ENCODE results near the gene SH2D4B. TPM values are rescaled to one million over a fixed set of nuclear protein-coding genes. Genes with fewer than 3 reads are reported as not detected.

SH2D4B gene
- total and polyA plus RNA-seq, 10 of the 15 experiments (the other 5 are each of a cell fraction or from before 2014, with no cell fraction given), result 0.04 to 0.21 (median 0.13) TPM; not detected in 5

DNA sequence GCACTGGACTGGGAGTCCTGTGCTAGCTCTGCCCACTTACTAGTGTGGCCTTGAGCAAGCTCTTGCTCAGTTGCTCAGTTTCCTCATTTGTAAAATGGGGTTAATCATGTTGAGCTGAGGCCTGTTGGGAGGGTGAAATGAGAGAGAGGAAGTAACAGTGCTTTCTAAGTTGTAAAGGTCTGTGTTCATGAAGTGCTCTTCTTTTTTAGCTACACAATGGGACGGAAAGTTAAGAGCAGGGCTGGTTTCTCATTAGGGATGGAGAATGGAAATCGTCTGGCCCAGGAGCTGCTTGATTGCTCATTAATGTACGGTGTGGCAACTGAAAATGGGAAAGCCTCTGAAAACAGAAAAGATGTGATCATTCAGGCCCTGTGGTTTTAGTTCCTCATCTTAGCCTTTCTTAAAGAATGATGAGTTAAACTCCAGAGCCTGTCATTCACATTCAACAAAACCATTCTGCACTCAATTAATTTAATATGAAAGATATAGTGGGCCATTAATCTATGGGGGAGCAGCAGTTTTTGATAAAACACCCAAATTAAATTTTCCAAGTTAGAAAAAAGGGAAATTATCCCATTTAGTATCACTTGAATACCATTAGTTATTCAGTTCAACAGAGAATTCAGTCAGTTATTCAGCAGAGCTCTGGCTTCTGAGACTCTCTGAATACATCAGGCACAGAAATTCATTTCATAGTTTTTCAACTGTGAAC, 60.5 kb downstream of the SH2D4B start (continued):
- TF ChIP-seq ZNF687 (IDR thresholded peaks at IDR 0.05) (peak; percentile 72), SPI1 (IDR thresholded peaks at IDR 0.05; ENCODE audit: borderline replicate concordance, insufficient read depth, low read depth, low read length) (peak; percentile 67; the same call in 1 of the 2 replicates), CBFB (IDR thresholded peaks at IDR 0.05; ENCODE audit: low read depth) (peak; percentile 51; the same call in 1 of the 2 replicates), IKZF1 (conservative IDR thresholded peaks at IDR 0.05) (peak; percentile 80), ZSCAN29 (IDR thresholded peaks at IDR 0.05) (no peak), CREM (IDR thresholded peaks at IDR 0.05; ENCODE audit: low read depth) (peak; percentile 18; the same call in 1 of the 2 replicates), ATF7 (IDR thresholded peaks at IDR 0.05; ENCODE audit: low read depth) (peak; percentile 87), NBN (IDR thresholded peaks at IDR 0.05) (peak; percentile 87), RUNX3 (IDR thresholded peaks at IDR 0.05; ENCODE audit: low read length) (peak; percentile 86), SUZ12 (IDR thresholded peaks at IDR 0.05; ENCODE audit: unreplicated experiment) (no peak), POU2F2 (IDR thresholded peaks at IDR 0.05; ENCODE audit: borderline replicate concordance, low read depth, low read length) (0 out of 3 replicates have a peak, but pooled peaks have one; percentile 9), MLLT1 (IDR thresholded peaks at IDR 0.05) (0 out of 2 replicates have a peak, but pooled peaks have one; percentile 18), MEF2B (IDR thresholded peaks at IDR 0.05; ENCODE audit: partially characterized antibody, poor library complexity, severe bottlenecking) (peak; percentile 19), SMARCA5 (IDR thresholded peaks at IDR 0.05) (peak; percentile 95), ETV6 (conservative IDR thresholded peaks at IDR 0.05 in 1 of 2, IDR thresholded peaks at IDR 0.05 in 1 of 2; ENCODE audit: borderline replicate concordance in 1 of 2, low read depth in 1 of 2) (0 out of 4 replicates have a peak, but pooled peaks of 1 of the 2 experiments have one; percentile 20)
- TF ChIP-seq, protein P1, sequence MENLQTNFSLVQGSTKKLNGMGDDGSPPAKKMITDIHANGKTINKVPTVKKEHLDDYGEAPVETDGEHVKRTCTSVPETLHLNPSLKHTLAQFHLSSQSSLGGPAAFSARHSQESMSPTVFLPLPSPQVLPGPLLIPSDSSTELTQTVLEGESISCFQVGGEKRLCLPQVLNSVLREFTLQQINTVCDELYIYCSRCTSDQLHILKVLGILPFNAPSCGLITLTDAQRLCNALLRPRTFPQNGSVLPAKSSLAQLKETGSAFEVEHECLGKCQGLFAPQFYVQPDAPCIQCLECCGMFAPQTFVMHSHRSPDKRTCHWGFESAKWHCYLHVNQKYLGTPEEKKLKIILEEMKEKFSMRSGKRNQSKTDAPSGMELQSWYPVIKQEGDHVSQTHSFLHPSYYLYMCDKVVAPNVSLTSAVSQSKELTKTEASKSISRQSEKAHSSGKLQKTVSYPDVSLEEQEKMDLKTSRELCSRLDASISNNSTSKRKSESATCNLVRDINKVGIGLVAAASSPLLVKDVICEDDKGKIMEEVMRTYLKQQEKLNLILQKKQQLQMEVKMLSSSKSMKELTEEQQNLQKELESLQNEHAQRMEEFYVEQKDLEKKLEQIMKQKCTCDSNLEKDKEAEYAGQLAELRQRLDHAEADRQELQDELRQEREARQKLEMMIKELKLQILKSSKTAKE (IDR thresholded peaks at IDR 0.05; ENCODE audit: low read depth, poor library complexity, severe bottlenecking), result peak; percentile 54
- TF ChIP-seq, protein P2, sequence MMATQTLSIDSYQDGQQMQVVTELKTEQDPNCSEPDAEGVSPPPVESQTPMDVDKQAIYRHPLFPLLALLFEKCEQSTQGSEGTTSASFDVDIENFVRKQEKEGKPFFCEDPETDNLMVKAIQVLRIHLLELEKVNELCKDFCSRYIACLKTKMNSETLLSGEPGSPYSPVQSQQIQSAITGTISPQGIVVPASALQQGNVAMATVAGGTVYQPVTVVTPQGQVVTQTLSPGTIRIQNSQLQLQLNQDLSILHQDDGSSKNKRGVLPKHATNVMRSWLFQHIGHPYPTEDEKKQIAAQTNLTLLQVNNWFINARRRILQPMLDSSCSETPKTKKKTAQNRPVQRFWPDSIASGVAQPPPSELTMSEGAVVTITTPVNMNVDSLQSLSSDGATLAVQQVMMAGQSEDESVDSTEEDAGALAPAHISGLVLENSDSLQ (IDR thresholded peaks at IDR 0.05), result peak; percentile 87
